ENCODE measurements around the gene LGALS7.

DNA sequence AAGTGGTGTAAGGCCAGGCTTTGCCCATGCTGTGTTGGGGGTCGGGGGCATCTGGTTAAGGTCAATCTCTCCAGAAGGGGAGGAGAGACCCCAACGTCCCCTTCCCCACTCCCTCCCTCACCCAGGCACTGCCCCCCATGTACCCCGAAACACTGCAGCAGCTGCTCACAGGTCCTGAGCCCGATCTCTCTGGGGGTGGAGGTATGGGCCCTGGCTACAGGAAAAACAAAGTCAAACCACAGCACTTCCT lies 39.2 kb downstream of the LGALS7 start:
- TF ChIP-seq GATA2 (IDR thresholded peaks at IDR 0.05; ENCODE audit: low read depth, low read length): no peak
- TF ChIP-seq GATA3 (IDR thresholded peaks at IDR 0.05; ENCODE audit: low read depth, low read length): no peak
